ENCODE data around the gene GARIN5B. TPM values are rescaled to one million over a fixed set of nuclear protein-coding genes. Genes with fewer than 3 reads are reported as not detected.

Gene GARIN5B
- polyA plus RNA-seq, 2 of the 4 experiments (the other 2 are of a cell fraction) = 0.05 TPM; not detected in 1

DNA sequence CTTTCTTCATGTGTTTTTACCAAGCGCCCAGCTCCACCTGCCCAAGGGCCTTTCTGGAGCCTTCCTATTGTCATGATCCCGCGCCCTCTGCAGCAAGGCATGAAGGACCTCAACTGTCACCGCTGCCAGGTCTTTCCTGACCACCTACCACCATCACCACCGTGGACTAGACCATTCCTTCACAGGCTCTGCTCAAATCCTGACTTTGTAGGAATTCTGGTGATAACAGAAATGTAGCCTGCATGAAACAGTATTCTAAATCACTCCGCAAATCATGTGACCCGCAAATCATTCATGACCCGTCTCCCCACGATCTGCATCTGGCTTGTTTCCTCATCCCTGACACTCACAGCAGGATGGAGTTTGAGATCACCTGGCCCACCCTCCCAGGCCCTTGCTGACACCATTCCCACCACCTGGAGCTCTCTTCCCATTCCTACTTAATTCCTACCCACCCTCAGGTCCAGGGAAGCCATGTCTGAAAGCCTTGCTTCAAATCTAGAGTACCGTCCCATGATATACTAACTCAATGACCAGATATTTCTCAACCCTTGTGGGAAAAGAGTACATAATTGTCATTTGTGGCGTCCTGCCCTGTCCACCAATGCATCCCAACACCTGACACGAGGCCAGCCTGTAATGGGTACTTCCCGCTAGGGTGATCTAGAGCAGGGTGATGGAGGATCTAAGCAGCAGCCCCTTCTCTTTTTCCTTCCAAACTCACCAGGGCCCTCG, 43.2 kb upstream of the GARIN5B start:
- 50% methylated on average over 14 of the region's 14 CpGs for WGBS (ENCODE audit: missing lambda C conversion rate)
- peaks cover 48% of the 10 kb centered on the region for H3K4me1 ChIP-seq
- DNase-seq (ENCODE audit: low read depth in 1 of 2, low spot score in 1 of 2) (no peak), ATAC-seq (no peak), FAIRE-seq (no peak)
- H3K4me3 ChIP-seq = peak overlapping the region; percentile 98
- CTCF ChIA-PET = interaction anchor here (0.8 to 8.1 kb wide), 7 partner anchors 9 to 265 kb away, joined by 3 to 61 read pairs (median 6); no protein-coding TSS in a partner anchor
- H3K27ac ChIP-seq = peak overlapping the region; percentile 95 to 97
- TF ChIP-seq JUN (IDR thresholded peaks at IDR 0.05) (peak in 1 of 2 experiments; percentile 42; a peak in 2 of 5 replicates), KDM1A (IDR thresholded peaks at IDR 0.05; ENCODE audit: low read depth) (no peak)
- H3K4me2 ChIP-seq = peak overlapping the region; percentile 81
- H3K9me3 ChIP-seq = 0 out of 3 replicates have a peak, but pooled peaks cover 6% of the 10 kb centered on the region
- POLR2A ChIA-PET = interaction anchor here (0.5 to 3.3 kb wide), 9 partner anchors 18 to 1102 kb away, joined by 3 to 55 read pairs (median 6); partner anchors contain the start of genes RPL28, TMEM238 and ZNF784

DNA sequence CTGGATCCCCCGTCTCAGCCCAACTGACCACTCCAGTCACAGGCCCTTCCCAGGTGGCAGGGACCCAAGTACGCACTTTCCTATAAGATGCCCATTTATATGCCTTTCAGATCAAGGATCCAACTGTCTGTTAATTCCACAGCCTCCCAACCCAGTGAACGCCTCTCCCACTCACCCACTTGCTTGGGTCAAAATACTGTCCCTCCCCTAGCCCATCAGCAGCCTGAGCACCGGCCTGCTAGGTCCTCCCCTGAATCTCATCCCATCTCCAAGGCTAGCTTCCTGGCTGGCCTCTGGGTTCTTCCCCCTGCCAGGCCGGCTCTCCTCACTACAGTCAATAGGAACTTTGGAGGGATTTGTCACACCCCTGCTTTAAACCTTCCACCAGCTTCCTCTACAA, 42.6 kb upstream of the GARIN5B start:
- TF ChIP-seq, protein P1, sequence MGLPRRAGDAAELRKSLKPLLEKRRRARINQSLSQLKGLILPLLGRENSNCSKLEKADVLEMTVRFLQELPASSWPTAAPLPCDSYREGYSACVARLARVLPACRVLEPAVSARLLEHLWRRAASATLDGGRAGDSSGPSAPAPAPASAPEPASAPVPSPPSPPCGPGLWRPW (IDR thresholded peaks at IDR 0.05) = no peak
- no peak for TF ChIP-seq ZFP36 (IDR thresholded peaks at IDR 0.05; ENCODE audit: borderline replicate concordance, partially characterized antibody)
- TF ChIP-seq RARB (CRISPR knock-in tag; IDR thresholded peaks at IDR 0.05) = no peak
- TF ChIP-seq KDM1A (IDR thresholded peaks at IDR 0.05; ENCODE audit: low read depth) = no peak
- TF ChIP-seq, protein P2, sequence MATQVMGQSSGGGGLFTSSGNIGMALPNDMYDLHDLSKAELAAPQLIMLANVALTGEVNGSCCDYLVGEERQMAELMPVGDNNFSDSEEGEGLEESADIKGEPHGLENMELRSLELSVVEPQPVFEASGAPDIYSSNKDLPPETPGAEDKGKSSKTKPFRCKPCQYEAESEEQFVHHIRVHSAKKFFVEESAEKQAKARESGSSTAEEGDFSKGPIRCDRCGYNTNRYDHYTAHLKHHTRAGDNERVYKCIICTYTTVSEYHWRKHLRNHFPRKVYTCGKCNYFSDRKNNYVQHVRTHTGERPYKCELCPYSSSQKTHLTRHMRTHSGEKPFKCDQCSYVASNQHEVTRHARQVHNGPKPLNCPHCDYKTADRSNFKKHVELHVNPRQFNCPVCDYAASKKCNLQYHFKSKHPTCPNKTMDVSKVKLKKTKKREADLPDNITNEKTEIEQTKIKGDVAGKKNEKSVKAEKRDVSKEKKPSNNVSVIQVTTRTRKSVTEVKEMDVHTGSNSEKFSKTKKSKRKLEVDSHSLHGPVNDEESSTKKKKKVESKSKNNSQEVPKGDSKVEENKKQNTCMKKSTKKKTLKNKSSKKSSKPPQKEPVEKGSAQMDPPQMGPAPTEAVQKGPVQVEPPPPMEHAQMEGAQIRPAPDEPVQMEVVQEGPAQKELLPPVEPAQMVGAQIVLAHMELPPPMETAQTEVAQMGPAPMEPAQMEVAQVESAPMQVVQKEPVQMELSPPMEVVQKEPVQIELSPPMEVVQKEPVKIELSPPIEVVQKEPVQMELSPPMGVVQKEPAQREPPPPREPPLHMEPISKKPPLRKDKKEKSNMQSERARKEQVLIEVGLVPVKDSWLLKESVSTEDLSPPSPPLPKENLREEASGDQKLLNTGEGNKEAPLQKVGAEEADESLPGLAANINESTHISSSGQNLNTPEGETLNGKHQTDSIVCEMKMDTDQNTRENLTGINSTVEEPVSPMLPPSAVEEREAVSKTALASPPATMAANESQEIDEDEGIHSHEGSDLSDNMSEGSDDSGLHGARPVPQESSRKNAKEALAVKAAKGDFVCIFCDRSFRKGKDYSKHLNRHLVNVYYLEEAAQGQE (IDR thresholded peaks at IDR 0.05) = no peak
- no peak for TF ChIP-seq POLR2AphosphoS2 (conservative IDR thresholded peaks at IDR 0.05; ENCODE audit: low read length)
- no peak for TF ChIP-seq EHMT2 (IDR thresholded peaks at IDR 0.05; ENCODE audit: low read depth)
- TF ChIP-seq HOXA7 (CRISPR knock-in tag; IDR thresholded peaks at IDR 0.05) = no peak
- TF ChIP-seq, protein P3, sequence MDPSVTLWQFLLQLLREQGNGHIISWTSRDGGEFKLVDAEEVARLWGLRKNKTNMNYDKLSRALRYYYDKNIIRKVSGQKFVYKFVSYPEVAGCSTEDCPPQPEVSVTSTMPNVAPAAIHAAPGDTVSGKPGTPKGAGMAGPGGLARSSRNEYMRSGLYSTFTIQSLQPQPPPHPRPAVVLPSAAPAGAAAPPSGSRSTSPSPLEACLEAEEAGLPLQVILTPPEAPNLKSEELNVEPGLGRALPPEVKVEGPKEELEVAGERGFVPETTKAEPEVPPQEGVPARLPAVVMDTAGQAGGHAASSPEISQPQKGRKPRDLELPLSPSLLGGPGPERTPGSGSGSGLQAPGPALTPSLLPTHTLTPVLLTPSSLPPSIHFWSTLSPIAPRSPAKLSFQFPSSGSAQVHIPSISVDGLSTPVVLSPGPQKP (IDR thresholded peaks at IDR 0.05; ENCODE audit: low read depth, low read length) = no peak
- TF ChIP-seq BHLHE40 (IDR thresholded peaks at IDR 0.05; ENCODE audit: low read depth, low read length) = no peak
- TF ChIP-seq NFE2L2 (conservative IDR thresholded peaks at IDR 0.05; ENCODE audit: low read length) = no peak
- TF ChIP-seq, protein P4, sequence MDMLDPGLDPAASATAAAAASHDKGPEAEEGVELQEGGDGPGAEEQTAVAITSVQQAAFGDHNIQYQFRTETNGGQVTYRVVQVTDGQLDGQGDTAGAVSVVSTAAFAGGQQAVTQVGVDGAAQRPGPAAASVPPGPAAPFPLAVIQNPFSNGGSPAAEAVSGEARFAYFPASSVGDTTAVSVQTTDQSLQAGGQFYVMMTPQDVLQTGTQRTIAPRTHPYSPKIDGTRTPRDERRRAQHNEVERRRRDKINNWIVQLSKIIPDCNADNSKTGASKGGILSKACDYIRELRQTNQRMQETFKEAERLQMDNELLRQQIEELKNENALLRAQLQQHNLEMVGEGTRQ (IDR thresholded peaks at IDR 0.05) = no peak
- TF ChIP-seq, protein P5, sequence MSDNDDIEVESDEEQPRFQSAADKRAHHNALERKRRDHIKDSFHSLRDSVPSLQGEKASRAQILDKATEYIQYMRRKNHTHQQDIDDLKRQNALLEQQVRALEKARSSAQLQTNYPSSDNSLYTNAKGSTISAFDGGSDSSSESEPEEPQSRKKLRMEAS (IDR thresholded peaks at IDR 0.05) = no peak
- no peak for TF ChIP-seq JUN (IDR thresholded peaks at IDR 0.05)
- TF ChIP-seq GATA3 (IDR thresholded peaks at IDR 0.05; ENCODE audit: borderline replicate concordance) = no peak
- no peak for TF ChIP-seq PHF8 (IDR thresholded peaks at IDR 0.05; ENCODE audit: borderline replicate concordance, low read depth)
- TF ChIP-seq CHD2 (IDR thresholded peaks at IDR 0.05; ENCODE audit: low read length, partially characterized antibody) = no peak
- TF ChIP-seq CBX8 (IDR thresholded peaks at IDR 0.05) = no peak
- POLR2A ChIA-PET = interaction anchor here (0.5 to 3.3 kb wide), 4 partner anchors 16 to 199 kb away, joined by 3 to 55 read pairs (median 21); partner anchors contain the start of genes RPL28 and TMEM238
- DNase-seq (ENCODE audit: low read depth in 1 of 2, low spot score in 1 of 2) (no peak), ATAC-seq (no peak), FAIRE-seq (no peak)
- Histone ChIP-seq H3K4me2 (peak overlapping the region; percentile 81), H3K9me3 (0 out of 3 replicates have a peak, but pooled peaks cover 6% of the 10 kb centered on the region), H3K4me3 (peak overlapping the region; percentile 98), H3K4me1 (peaks cover 48% of the 10 kb centered on the region), H3K27ac (peak overlapping the region in 1 of 2 experiments; percentile 97; a peak in 3 of 6 replicates)
- CTCF ChIA-PET = interaction anchor here (0.8 to 8.1 kb wide), 9 partner anchors 9 to 264 kb away, joined by 3 to 61 read pairs (median 6); no protein-coding TSS in a partner anchor
- WGBS (ENCODE audit: missing lambda C conversion rate) = 86% methylated on average over 5 of the region's 5 CpGs

All from A549 (cell line).